ENCODE results near the gene DLX4.

Gene DLX4, protein sequence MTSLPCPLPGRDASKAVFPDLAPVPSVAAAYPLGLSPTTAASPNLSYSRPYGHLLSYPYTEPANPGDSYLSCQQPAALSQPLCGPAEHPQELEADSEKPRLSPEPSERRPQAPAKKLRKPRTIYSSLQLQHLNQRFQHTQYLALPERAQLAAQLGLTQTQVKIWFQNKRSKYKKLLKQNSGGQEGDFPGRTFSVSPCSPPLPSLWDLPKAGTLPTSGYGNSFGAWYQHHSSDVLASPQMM

GRCh38 chr17:49969134-49969759 is at the start of gene DLX4:
Gene DLX4 (plus strand): TSS chr17:49969190. CDS start chr17:49969469, 279 bp downstream.
- no peak for DNase-seq

DNA sequence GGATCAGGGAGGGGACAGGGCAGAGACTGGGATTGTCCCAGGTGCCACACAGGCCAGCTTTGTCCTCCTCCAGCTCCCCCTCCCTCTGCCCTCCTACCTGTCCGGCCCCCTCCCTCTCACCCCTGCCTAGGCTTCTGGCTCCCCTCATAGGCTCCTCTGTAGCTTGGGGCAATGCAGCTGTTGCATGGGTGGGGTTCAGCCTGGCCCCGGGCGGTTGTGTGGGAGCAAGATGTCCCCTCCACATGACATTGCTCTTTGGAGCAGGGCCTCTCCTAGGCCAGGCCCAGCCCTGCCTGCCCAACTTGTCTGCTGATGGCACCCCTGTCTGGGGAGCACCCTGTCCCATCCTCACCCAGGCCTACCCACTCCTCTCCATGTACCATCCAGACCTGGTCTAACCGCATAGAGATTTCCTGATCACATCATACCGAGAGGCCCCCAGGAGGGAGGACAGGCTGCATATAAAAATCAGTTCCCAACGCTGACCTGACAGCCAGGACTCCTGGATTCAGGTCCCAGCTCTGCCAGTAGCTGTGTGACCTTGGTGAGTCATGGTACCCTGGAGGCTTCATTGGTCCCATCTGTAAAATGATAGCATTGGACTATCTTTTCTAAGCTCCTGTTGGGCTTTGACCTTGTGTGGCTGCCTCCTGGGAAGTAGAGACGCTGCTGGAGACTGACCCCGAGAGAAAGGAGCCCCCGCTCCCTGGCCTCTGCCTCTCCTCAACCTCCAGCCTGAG is 48.8 kb upstream of the DLX4 start:
- no peak for DNase-seq

DNA sequence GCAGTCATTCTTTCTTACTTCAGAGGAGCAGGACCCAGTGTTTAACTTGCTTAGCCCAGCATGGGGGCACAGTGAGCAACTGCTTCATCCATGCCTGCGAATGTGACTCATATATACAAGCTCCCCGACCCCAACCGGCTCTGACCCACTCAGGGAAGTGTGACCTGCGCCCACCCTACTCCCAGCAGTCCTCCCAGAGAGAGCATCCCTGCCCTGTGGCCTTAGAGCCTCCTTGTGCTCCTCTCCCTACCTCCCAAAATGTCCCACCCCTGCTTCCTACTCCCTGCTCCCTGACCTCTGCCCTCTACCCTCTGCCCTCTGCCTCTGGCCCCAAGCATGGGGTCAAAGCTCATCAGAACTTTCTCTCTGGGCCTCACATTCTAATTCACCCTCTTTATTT is 46.9 kb upstream of the DLX4 start:
- no peak for DNase-seq

DNA sequence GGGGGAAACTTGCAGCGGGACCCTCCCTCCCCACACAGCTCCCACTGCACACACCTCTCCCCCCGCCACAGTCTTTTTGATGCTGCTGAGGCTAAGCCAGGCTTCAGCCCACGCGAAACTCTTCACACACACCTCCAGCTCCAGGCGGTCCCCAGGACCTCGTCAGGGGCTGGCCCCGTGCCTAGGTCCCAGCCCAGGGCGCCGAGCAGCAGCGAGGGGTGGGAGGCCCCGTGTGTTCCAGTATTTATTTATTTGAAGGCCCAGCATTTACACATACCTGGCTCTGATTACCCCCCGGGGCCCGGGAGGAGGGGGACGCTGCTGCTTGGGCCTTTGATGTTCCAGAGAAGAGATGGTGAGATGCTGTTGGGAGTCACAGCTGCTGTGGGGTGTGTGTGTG is 44.9 kb upstream of the DLX4 start:
- no peak for DNase-seq

- DNase-seq, result no peak
These were observed 44.4 kb upstream of the DLX4 start for GRCh38 chr17:49924589-49924988.

- DNase-seq, result no peak
These were observed 43.1 kb upstream of the DLX4 start for GRCh38 chr17:49925921-49926320.

DNA sequence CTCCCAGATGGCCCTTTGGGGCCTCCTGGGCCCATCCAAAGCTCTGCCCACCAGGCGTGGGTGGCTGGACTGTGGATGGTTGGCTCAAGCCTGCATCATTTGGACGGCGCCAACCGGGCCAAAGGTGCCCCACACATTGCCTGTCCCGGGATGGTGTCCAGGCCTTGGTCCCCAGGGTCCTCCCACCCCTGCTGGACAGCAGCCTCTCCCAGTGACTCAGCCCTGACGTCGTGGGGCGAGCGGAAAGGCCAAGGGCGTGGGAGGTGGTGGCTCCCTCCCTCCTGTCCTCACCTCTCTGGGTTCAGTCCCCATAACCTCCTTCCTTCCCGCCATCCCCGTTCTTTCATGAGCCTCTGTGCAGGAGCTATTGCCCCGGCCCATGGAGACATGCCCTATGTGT is 42.1 kb upstream of the DLX4 start:
- no peak for DNase-seq

- no peak for DNase-seq
These were observed 40.7 kb upstream of the DLX4 start for GRCh38 chr17:49928126-49928800.

DNA sequence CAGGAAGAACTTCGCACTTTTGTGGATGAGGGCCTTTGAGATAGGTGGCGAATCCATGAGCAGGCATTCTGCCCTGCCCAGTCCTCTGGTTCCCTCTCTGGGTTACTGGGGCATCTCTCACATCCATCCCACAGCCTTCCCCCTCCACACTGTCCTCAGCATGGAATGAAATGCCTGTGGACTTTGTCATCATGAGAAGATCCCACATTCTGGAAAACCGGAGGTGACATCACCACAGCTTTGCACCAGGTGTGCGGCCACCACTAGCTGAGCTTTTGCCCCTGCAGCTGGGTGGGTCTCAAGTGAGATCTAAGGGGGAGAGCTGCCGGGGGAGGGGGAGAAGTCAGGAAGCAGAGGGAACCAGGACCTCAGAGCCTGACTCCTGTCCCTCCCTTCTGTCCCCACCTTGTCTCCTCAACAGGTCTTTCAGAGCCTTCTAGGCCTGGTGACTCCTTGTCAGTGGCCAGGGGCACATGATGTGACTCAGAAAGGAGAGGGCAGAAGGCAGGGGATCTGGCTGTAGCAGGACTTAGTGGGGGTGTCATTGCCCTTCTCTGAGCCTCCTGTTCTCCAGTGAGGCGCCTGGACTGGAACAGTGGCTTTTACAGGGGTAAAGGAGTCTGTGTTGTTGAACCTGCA is 40.0 kb upstream of the DLX4 start:
- DNase-seq, result no peak

GRCh38 chr17:49930880-49931279 is 38.1 kb upstream of the DLX4 start:
- DNase-seq, result no peak

- DNase-seq, result no peak
These were observed 37.4 kb upstream of the DLX4 start for GRCh38 chr17:49931416-49932137.

- DNase-seq, result no peak
These were observed 36.8 kb upstream of the DLX4 start for GRCh38 chr17:49932138-49932723.

DNA sequence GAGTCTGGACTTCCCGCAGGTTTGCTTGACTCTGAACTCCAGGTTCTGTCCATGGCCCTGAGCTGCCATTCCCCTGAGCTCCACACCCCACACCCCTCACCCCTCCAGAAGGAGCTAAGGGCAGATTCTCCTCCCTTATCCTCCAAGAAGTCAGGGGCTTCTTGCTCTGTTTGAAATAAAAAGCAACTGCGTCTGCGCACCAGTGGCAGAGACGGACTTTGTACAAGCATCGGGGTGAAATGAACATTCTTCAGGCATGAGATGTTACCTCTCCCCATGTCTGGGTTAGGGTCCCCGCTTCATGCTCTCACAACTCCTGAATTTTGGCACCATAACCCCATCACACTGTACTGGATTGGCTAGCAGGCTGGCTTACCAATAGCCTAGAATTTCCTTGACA is 36.1 kb upstream of the DLX4 start:
- no peak for DNase-seq

- no peak for DNase-seq
These were observed 33.3 kb upstream of the DLX4 start for GRCh38 chr17:49935526-49936210.

DNA sequence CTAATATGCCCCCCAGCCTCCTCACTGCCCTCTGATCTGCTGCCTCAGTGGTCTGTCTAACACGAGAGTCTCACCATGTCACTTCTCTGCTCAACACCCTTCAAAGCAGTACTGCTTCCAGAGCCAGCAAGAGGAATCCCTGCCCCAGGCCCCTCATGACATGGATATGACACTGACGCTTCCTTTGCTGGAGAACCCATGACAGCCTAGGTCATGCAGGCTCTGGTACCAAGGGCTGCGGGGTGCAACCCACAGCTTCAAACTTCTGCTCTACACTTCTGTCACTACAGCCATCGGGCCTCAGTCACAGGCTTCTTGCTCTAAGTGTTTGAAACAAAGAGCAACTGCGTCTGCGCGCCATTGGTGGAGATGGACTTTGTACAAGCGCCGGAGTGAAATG is 32.6 kb upstream of the DLX4 start:
- DNase-seq, result no peak

GRCh38 chr17:49939318-49939717 is 29.7 kb upstream of the DLX4 start:
- DNase-seq, result no peak

DNA sequence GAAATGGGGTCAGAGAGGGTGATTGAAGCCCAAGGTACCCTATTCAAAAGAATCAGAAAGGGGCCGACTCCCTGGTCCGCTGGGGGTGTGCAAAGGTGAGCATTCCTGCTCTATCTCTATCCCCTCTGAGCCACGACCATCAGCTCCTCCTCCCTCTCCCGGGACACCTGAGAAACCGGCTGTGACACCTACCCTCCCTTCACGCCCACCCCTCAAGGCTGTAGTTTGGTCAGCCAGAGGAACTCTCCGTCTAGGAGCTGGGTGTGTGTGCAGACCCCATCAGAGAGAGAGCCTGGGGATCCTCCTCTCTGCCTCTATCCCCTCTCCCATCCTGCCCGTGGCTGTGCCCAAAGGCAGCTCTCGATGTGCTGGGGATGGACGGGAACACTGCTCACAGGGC is 27.6 kb upstream of the DLX4 start:
- no peak for DNase-seq

GRCh38 chr17:49942947-49943346 is 26.0 kb upstream of the DLX4 start:
- DNase-seq, result no peak

- DNase-seq, result no peak
These were observed 24.6 kb upstream of the DLX4 start for GRCh38 chr17:49944273-49944870.

GRCh38 chr17:49946208-49946607 is 22.8 kb upstream of the DLX4 start:
- DNase-seq, result no peak

GRCh38 chr17:49946964-49947584 is 21.9 kb upstream of the DLX4 start:
- no peak for DNase-seq
